Calu3 (cell line): Measurements from ENCODE around the gene CCL8. TPM values are rescaled to one million over a fixed set of nuclear protein-coding genes. Genes with fewer than 3 reads are reported as not detected.

Source experiments
- BruUV-seq: library from RNA; stranded (reverse); fragments of 400-500 nt; replicated peaks from 2 replicates; lab custom pipeline; 2021; lab: Mats Ljungman, UMichigan
- CTCF ChIA-PET: fragments of 300-600 bp; sonication (Branson Sonifier 250); formaldehyde crosslinking; loops from one replicate; lab custom pipeline; 2022; ENCODE audit warnings: antibody characterized with exemption; lab: Charles Lee
- DNase-seq: peaks from one replicate; pipeline ENCODE4 v3.0.0; 2022
- H3K27ac Mint-ChIP-seq: one replicate; pipeline ENCODE4 v1.8.0; 2022; ENCODE audit warnings: mixed read lengths; ENCODE audit not compliant: unreplicated experiment
- H3K27me3 Mint-ChIP-seq: one replicate; pipeline ENCODE4 v1.8.0; 2022; ENCODE audit warnings: mixed read lengths; ENCODE audit not compliant: unreplicated experiment
- H3K36me3 Mint-ChIP-seq: one replicate; pipeline ENCODE4 v1.8.0; 2022; ENCODE audit warnings: mild to moderate bottlenecking, moderate library complexity, mixed read lengths; ENCODE audit not compliant: insufficient read depth, unreplicated experiment
- H3K4me1 Mint-ChIP-seq: one replicate; pipeline ENCODE4 v1.8.0; 2022; ENCODE audit warnings: mild to moderate bottlenecking, low read depth, mixed read lengths; ENCODE audit not compliant: unreplicated experiment
- H3K4me3 Mint-ChIP-seq: one replicate; pipeline ENCODE4 v1.8.0; 2022; ENCODE audit warnings: mild to moderate bottlenecking, low read depth, moderate library complexity, mixed read lengths; ENCODE audit not compliant: unreplicated experiment
- H3K9me3 Mint-ChIP-seq: one replicate; pipeline ENCODE4 v1.8.0; 2022; ENCODE audit warnings: low read depth, mixed read lengths; ENCODE audit not compliant: unreplicated experiment
- CTCF ChIP-seq: fragments of 200-600 bp; IDR thresholded peaks from one replicate; pipeline ENCODE4 v1.8.0; 2022; ENCODE audit warnings: antibody characterized with exemption; ENCODE audit not compliant: unreplicated experiment
- intact Hi-C: fragments of 100-400 bp; cut with micrococcal nuclease; formaldehyde crosslinking; loops from one replicate; pipeline ENCODE4 v1.10.0; 2022; ENCODE audit not compliant: unreplicated experiment
- total RNA-seq: library from RNA; stranded (reverse); gene quantifications from 2 replicates; pipeline ENCODE4 v1.2.3, GENCODE V29; 2022

The CCL8 gene
- total RNA-seq, 1 experiment from 2014 or later: not detected

DNA sequence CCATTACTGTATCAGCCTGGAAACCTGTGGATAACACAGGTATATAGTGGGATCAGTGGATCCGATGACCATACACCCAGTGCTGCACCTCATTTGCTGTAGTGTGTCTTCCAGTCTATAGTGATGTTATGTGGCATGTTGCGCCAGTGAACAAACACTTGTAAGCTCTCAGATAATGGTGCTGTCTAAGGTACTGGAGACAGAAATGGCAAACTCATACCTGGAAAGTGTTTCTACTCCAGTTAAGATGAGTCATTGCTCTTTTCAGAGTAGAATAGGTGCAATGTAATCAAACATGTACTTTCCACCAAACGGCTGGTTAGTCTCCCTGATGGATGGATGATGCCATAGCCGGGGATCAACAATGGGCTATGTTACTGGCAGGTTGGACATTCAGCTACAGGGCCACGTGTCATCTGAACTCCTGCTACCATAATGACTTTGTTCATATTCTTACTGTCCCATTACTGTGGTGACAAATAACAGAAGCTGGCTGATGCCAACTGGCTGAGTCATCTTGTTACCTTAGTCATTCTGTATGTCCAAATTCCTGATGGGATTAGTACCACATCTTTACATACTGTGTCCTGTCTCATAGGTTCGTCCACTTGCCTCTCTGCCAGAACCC, 27.4 kb upstream of the CCL8 start:
- no peaks in the 10 kb centered on the region for H3K9me3 Mint-ChIP-seq
- CTCF ChIA-PET: no interaction called here
- BruUV-seq: no TSS peak
- H3K36me3 Mint-ChIP-seq: no peaks in the 10 kb centered on the region
- no peak overlapping the region for H3K4me3 Mint-ChIP-seq
- H3K27me3 Mint-ChIP-seq: peaks cover 38% of the 10 kb centered on the region
- H3K27ac Mint-ChIP-seq: no peak overlapping the region
- TF ChIP-seq CTCF: no peak
- DNase-seq: no peak
- H3K4me1 Mint-ChIP-seq: no peaks in the 10 kb centered on the region
- intact Hi-C loops: no loop called here

DNA sequence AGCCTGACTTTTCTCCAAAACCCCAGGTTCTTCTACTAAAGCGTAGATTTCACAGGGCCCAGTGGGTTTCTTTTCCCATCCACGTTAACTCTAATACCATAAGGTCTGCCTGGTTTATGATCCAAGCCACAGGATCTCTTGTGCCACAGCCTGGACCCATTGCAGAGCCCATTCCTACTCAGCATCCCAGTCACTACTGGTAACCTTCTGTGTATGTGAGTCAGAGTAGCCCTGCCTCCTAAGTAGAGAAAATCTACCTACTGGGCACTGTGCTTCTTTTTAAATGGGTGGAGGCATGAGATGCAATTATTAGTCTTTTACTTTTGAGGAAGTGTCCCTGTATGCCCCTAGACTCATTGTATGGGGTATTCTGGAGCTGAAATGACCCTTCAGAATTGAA, 20.2 kb upstream of the CCL8 start:
- no TSS peak for BruUV-seq
- no peaks in the 10 kb centered on the region for H3K36me3 Mint-ChIP-seq
- H3K27me3 Mint-ChIP-seq: peaks cover 40% of the 10 kb centered on the region
- intact Hi-C loops: no loop called here
- no peak for DNase-seq
- CTCF ChIA-PET: no interaction called here
- H3K4me1 Mint-ChIP-seq: no peaks in the 10 kb centered on the region
- no peak overlapping the region for H3K27ac Mint-ChIP-seq
- no peaks in the 10 kb centered on the region for H3K9me3 Mint-ChIP-seq
- no peak overlapping the region for H3K4me3 Mint-ChIP-seq
- TF ChIP-seq CTCF: no peak

GRCh38 chr17:34299956-34300577, 19.2 kb upstream of the CCL8 start:
- intact Hi-C loops: no loop called here
- no peaks in the 10 kb centered on the region for H3K36me3 Mint-ChIP-seq
- no peak for DNase-seq
- no peak for TF ChIP-seq CTCF
- no peak overlapping the region for H3K27ac Mint-ChIP-seq
- H3K4me1 Mint-ChIP-seq: no peaks in the 10 kb centered on the region
- CTCF ChIA-PET: interaction anchor here (0.5 kb wide), 1 partner anchor 324 kb away, joined by 3 read pairs; no protein-coding TSS in a partner anchor
- no TSS peak for BruUV-seq
- no peaks in the 10 kb centered on the region for H3K9me3 Mint-ChIP-seq
- peaks cover 51% of the 10 kb centered on the region for H3K27me3 Mint-ChIP-seq
- no peak overlapping the region for H3K4me3 Mint-ChIP-seq

- Mint-ChIP-seq H3K4me1 (no peaks in the 10 kb centered on the region), H3K36me3 (no peaks in the 10 kb centered on the region), H3K4me3 (no peak overlapping the region), H3K27ac (no peak overlapping the region), H3K9me3 (no peaks in the 10 kb centered on the region), H3K27me3 (peaks cover 56% of the 10 kb centered on the region)
- no peak for DNase-seq
- CTCF ChIA-PET: interaction anchor here (0.5 kb wide), 1 partner anchor 324 kb away, joined by 3 read pairs; no protein-coding TSS in a partner anchor
- no peak for TF ChIP-seq CTCF
- no TSS peak for BruUV-seq
- intact Hi-C loops: no loop called here
These were observed 18.4 kb upstream of the CCL8 start for GRCh38 chr17:34300652-34301370.
